ENCODE measurements around the gene RASA3. TPM values are rescaled to one million over a fixed set of nuclear protein-coding genes. Genes with fewer than 3 reads are reported as not detected.

RASA3 gene
- total RNA-seq, 1 experiment from 2014 or later: 0.56 TPM

GRCh38 chr13:113972451-113973217 lies 159.8 kb downstream of the RASA3 start:
- Histone ChIP-seq H3K9me2 (replicated peaks; ENCODE audit: insufficient read depth, low read length) (no peaks in the 10 kb centered on the region), H3K4me2 (ENCODE audit: low read depth, low read length, poor library complexity, severe bottlenecking) (no peak overlapping the region), H3K9ac (ENCODE audit: low read length) (no peak overlapping the region), H3K27me3 (ENCODE audit: low read length) (no peaks in the 10 kb centered on the region), H4K20me1 (ENCODE audit: insufficient read depth, low read depth, low read length) (no peaks in the 10 kb centered on the region), H3K4me1 (ENCODE audit: low read length) (no peaks in the 10 kb centered on the region), H3K9me3 (ENCODE audit: low read length) (no peaks in the 10 kb centered on the region), H3K27ac (ENCODE audit: low read length) (no peak overlapping the region), H3K79me2 (ENCODE audit: low read length) (no peaks in the 10 kb centered on the region), H3K36me3 (ENCODE audit: insufficient read depth, low read length) (no peaks in the 10 kb centered on the region), H3K4me3 (ENCODE audit: low read length) (no peak overlapping the region), H2AFZ (ENCODE audit: low read length) (no peak overlapping the region)
- DNase-seq: no peak

DNA sequence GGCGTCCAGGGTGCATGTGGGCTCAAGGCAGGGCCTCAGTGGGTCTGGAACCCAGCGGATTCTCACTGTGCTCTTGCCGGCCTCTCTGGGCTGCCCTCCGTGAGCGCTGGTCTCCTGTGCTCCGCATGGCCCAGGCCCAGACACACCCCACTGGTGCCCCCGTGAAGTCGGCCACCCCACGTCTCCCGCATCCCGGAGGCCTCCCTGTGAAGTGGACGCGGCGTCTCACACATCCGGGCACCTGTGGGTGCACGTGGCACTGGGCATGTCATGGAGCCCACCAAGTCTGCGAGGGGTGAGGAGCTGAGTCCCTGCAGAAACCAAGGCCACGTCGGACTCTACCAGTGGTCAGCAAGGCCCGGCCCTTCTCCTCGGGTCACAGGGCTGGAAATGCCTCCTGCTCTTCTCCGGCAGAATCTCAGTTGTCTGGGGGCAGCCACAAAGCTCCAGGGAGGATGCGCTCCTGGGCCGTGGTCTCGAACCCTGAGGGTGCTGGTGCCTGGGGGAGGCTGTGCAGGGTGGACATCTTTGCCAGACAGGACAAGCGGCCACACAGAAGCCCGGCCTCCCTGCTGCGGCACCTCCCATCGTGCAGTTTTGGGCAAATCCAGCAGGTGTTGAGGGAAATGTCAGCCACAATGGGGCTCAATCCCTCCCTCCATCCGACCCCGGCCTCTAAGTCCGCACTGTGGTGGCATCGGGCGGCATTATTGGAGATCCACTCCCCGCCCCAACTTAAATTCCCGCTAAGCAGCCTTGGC lies 160.8 kb downstream of the RASA3 start:
- Histone ChIP-seq H3K4me1 (ENCODE audit: low read length) (no peaks in the 10 kb centered on the region), H3K9me2 (replicated peaks; ENCODE audit: insufficient read depth, low read length) (no peaks in the 10 kb centered on the region), H4K20me1 (ENCODE audit: insufficient read depth, low read depth, low read length) (no peaks in the 10 kb centered on the region), H3K79me2 (ENCODE audit: low read length) (no peaks in the 10 kb centered on the region), H3K36me3 (ENCODE audit: insufficient read depth, low read length) (no peaks in the 10 kb centered on the region), H3K27ac (ENCODE audit: low read length) (no peak overlapping the region), H3K27me3 (ENCODE audit: low read length) (no peaks in the 10 kb centered on the region), H3K4me2 (ENCODE audit: low read depth, low read length, poor library complexity, severe bottlenecking) (no peak overlapping the region), H3K4me3 (ENCODE audit: low read length) (no peak overlapping the region), H3K9ac (ENCODE audit: low read length) (no peak overlapping the region), H2AFZ (ENCODE audit: low read length) (no peak overlapping the region), H3K9me3 (ENCODE audit: low read length) (no peaks in the 10 kb centered on the region)
- no peak for DNase-seq

DNA sequence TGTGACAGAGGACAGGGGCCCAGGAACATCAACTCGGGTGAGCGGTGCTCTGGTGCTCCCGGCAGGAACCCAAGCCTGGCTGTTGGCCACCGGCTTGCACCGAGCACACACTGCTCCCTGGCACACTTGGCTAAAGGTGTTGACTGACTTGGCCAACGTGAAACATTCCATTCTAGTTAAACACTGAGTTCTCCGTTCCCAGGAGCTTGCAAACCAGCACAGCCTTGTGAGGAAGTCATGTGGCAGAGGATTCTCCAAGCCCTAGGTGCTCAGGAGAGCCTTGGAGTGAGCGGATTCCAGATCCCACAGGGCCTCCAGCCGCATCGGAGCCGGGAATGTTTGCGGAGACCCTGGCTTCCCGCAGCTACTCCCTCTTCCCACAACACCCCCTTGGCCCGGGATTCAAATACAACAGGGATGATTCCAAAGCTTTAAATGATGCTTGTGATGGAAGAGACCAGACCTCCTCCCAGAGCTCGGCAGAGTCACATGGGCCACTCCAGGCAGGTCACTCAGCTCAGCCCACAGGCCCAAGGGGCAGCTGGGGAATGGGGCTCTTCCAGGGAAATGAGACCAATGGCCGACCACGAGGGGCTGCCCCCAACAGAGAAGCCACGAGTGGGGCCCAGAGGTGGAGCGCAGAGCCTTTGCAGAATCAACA lies 161.5 kb downstream of the RASA3 start:
- Histone ChIP-seq H3K9ac (ENCODE audit: low read length) (no peak overlapping the region), H4K20me1 (ENCODE audit: insufficient read depth, low read depth, low read length) (no peaks in the 10 kb centered on the region), H3K79me2 (ENCODE audit: low read length) (no peaks in the 10 kb centered on the region), H3K9me3 (ENCODE audit: low read length) (no peaks in the 10 kb centered on the region), H3K4me2 (ENCODE audit: low read depth, low read length, poor library complexity, severe bottlenecking) (no peak overlapping the region), H3K4me3 (ENCODE audit: low read length) (no peak overlapping the region), H3K36me3 (ENCODE audit: insufficient read depth, low read length) (no peaks in the 10 kb centered on the region), H3K9me2 (replicated peaks; ENCODE audit: insufficient read depth, low read length) (no peaks in the 10 kb centered on the region), H2AFZ (ENCODE audit: low read length) (no peak overlapping the region), H3K27ac (ENCODE audit: low read length) (no peak overlapping the region), H3K27me3 (ENCODE audit: low read length) (no peaks in the 10 kb centered on the region), H3K4me1 (ENCODE audit: low read length) (no peaks in the 10 kb centered on the region)
- no peak for DNase-seq

- H3K27me3 ChIP-seq (ENCODE audit: low read length): no peaks in the 10 kb centered on the region
- H3K4me2 ChIP-seq (ENCODE audit: low read depth, low read length, poor library complexity, severe bottlenecking): no peak overlapping the region
- no peak overlapping the region for H3K9ac ChIP-seq (ENCODE audit: low read length)
- no peaks in the 10 kb centered on the region for H3K79me2 ChIP-seq (ENCODE audit: low read length)
- DNase-seq: no peak
- no peak overlapping the region for H3K4me3 ChIP-seq (ENCODE audit: low read length)
- H3K36me3 ChIP-seq (ENCODE audit: insufficient read depth, low read length): no peaks in the 10 kb centered on the region
- no peak overlapping the region for H3K27ac ChIP-seq (ENCODE audit: low read length)
- no peaks in the 10 kb centered on the region for H3K4me1 ChIP-seq (ENCODE audit: low read length)
- H3K9me3 ChIP-seq (ENCODE audit: low read length): no peaks in the 10 kb centered on the region
- no peak overlapping the region for H2AFZ ChIP-seq (ENCODE audit: low read length)
- no peaks in the 10 kb centered on the region for H4K20me1 ChIP-seq (ENCODE audit: insufficient read depth, low read depth, low read length)
- no peaks in the 10 kb centered on the region for H3K9me2 ChIP-seq (replicated peaks; ENCODE audit: insufficient read depth, low read length)
These were observed 162.3 kb downstream of the RASA3 start for GRCh38 chr13:113969973-113970611.

DNA sequence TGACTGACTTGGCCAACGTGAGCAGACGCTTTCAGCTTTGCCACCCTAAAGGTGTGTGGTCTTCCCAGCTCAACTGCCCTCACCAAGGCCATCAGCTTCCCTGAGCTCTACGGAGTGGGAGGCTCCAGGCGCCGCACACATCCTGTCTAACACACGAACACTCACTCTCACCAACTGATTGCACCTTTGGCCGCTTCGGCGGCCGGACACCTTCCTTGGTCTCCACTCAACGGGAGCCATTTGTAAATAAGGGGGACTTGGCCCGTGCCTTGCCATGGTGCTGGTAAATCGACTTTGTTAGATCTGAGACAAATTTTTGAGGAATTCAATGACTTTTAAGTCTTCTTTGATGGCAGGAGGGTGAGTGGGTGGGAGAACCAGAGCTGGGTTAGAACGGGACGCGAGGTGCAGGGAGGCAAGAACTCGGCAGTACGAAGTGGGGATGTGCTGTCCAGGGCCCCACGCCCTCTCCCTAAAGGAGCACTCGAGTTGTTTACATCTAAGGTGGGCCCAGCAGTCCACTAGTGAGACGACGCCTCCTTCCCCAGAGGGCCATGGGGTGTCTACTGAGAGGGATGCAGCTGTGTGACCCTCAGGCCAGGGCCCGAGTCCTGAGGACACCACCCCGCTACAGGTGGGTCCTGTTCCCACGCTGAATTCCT lies 163.0 kb downstream of the RASA3 start:
- H3K27me3 ChIP-seq (ENCODE audit: low read length): no peaks in the 10 kb centered on the region

DNA sequence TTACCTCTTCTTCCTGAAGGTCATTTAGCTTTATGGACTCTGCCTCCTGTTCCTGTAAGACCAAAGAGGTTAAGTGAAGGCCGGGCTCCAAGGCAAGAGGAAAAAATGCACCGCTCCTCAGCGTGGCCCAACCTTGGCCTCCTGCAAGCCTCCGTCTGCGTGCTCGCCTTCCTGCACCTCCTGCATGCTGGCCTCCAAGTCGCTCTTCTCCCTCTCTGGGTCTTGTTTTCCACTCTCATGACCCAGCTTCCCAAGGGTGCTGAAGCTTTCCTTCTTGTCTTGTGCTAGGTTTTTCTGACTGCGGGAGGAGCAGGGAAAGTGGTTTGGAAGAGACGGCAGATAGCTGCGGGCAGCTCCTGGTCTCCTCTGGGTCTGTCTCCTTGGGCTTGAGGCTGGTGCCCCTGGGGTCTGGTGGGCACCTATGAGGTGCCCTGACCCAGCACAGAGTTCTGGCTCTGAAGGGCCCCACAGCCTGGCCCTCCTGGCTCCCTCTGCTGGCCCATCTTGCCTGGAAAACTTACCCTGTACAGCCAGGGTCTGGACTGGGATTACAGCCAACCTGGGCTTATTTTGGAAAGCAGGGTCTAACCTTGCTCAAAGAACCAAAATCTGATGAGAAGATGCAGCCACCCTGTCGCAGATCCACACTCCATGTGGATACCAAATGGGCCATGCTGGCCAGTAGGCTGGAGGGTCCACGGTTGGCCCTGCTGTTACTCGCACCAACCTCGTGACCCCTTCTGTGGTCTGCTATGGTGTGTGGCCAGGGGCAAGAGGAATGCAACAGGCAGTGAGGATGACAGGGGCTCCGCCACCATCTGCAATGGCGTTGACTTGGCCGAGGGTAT lies 163.7 kb downstream of the RASA3 start:
- no peak overlapping the region for H3K4me2 ChIP-seq (ENCODE audit: low read depth, low read length, poor library complexity, severe bottlenecking)
- no peak for DNase-seq
- no peaks in the 10 kb centered on the region for H3K4me1 ChIP-seq (ENCODE audit: low read length)
- H3K36me3 ChIP-seq (ENCODE audit: insufficient read depth, low read length): no peaks in the 10 kb centered on the region
- H4K20me1 ChIP-seq (ENCODE audit: insufficient read depth, low read depth, low read length): no peaks in the 10 kb centered on the region
- H3K27ac ChIP-seq (ENCODE audit: low read length): no peak overlapping the region
- H3K79me2 ChIP-seq (ENCODE audit: low read length): no peaks in the 10 kb centered on the region
- no peaks in the 10 kb centered on the region for H3K9me2 ChIP-seq (replicated peaks; ENCODE audit: insufficient read depth, low read length)
- H3K27me3 ChIP-seq (ENCODE audit: low read length): no peaks in the 10 kb centered on the region
- no peaks in the 10 kb centered on the region for H3K9me3 ChIP-seq (ENCODE audit: low read length)
- H3K9ac ChIP-seq (ENCODE audit: low read length): no peak overlapping the region
- no peak overlapping the region for H2AFZ ChIP-seq (ENCODE audit: low read length)
- H3K4me3 ChIP-seq (ENCODE audit: low read length): no peak overlapping the region

More for the DNA sequence above, 163.0 kb downstream of the RASA3 start:
- no peaks in the 10 kb centered on the region for H3K79me2 ChIP-seq (ENCODE audit: low read length)
- no peak overlapping the region for H3K27ac ChIP-seq (ENCODE audit: low read length)
- H3K9me3 ChIP-seq (ENCODE audit: low read length): no peaks in the 10 kb centered on the region
- H3K4me3 ChIP-seq (ENCODE audit: low read length): no peak overlapping the region
- H3K4me2 ChIP-seq (ENCODE audit: low read depth, low read length, poor library complexity, severe bottlenecking): no peak overlapping the region
- no peaks in the 10 kb centered on the region for H3K4me1 ChIP-seq (ENCODE audit: low read length)
- no peaks in the 10 kb centered on the region for H3K9me2 ChIP-seq (replicated peaks; ENCODE audit: insufficient read depth, low read length)
- H3K9ac ChIP-seq (ENCODE audit: low read length): no peak overlapping the region
- H3K36me3 ChIP-seq (ENCODE audit: insufficient read depth, low read length): no peaks in the 10 kb centered on the region
- H4K20me1 ChIP-seq (ENCODE audit: insufficient read depth, low read depth, low read length): no peaks in the 10 kb centered on the region
- no peak overlapping the region for H2AFZ ChIP-seq (ENCODE audit: low read length)
- DNase-seq: no peak

- no peak overlapping the region for H3K27ac ChIP-seq (ENCODE audit: low read length)
- no peak overlapping the region for H3K4me2 ChIP-seq (ENCODE audit: low read depth, low read length, poor library complexity, severe bottlenecking)
- H3K79me2 ChIP-seq (ENCODE audit: low read length): no peaks in the 10 kb centered on the region
- no peaks in the 10 kb centered on the region for H3K27me3 ChIP-seq (ENCODE audit: low read length)
- H3K9ac ChIP-seq (ENCODE audit: low read length): no peak overlapping the region
- H3K9me3 ChIP-seq (ENCODE audit: low read length): no peaks in the 10 kb centered on the region
- H2AFZ ChIP-seq (ENCODE audit: low read length): no peak overlapping the region
- H3K9me2 ChIP-seq (replicated peaks; ENCODE audit: insufficient read depth, low read length): no peaks in the 10 kb centered on the region
- DNase-seq: no peak
- H3K4me3 ChIP-seq (ENCODE audit: low read length): no peak overlapping the region
- no peaks in the 10 kb centered on the region for H3K36me3 ChIP-seq (ENCODE audit: insufficient read depth, low read length)
- no peaks in the 10 kb centered on the region for H4K20me1 ChIP-seq (ENCODE audit: insufficient read depth, low read depth, low read length)
- H3K4me1 ChIP-seq (ENCODE audit: low read length): no peaks in the 10 kb centered on the region
These were observed 164.5 kb downstream of the RASA3 start for GRCh38 chr13:113967729-113968462.
